HepG2 (cell line): ENCODE results near the gene SLC19A1. TPM values are rescaled to one million over a fixed set of nuclear protein-coding genes. Genes with fewer than 3 reads are reported as not detected.

Source experiments
- ZNF576 ChIP-seq: sonication (generic); formaldehyde crosslinking; IDR thresholded peaks from 2 replicates; pipeline ENCODE4 v1.4.0; 2020; ENCODE audit warnings: mild to moderate bottlenecking, missing genetic modification reagents
- ZNF737 ChIP-seq: sonication (generic); formaldehyde crosslinking; IDR thresholded peaks from 2 replicates; pipeline ENCODE4 v1.5.0; 2020; ENCODE audit warnings: missing genetic modification reagents, mild to moderate bottlenecking, borderline replicate concordance
- ZNF841 ChIP-seq: sonication (generic); formaldehyde crosslinking; IDR thresholded peaks from 2 replicates; pipeline ENCODE4 v1.8.1; 2023; ENCODE audit warnings: missing genetic modification reagents, borderline replicate concordance
- polyA plus RNA-seq, 8 experiments: library from polyadenylated mRNA; depleted of rRNA in 3 of 8; stranded (reverse) in 7 of 8; unstranded in 1 of 8; fragments of >200 nt; fragmentation: Illumina TruSeq in 4 of 8; extraction: Trizol in 4 of 8; gene quantifications; 2 replicates each; pipeline versions ENCODE4 v1.2.1 to v1.2.3, GENCODE V29; 2011 to 2016; ENCODE audit warnings: low read depth in 4 of 8, missing spikeins in 1 of 8, mixed read lengths in 1 of 8; ENCODE audit not compliant: insufficient read depth in 1 of 8
- total RNA-seq, 5 experiments: library from RNA; depleted of rRNA; stranded (reverse); fragments of >200 nt; fragmentation: Illumina TruSeq; extraction: Trizol; gene quantifications; 2 replicates each; pipeline ENCODE4 v1.2.3, GENCODE V29; 2016; ENCODE audit warnings: low read depth in 1 of 5
- TF ChIP-seq, protein P1 (sequence below): sonication (generic); formaldehyde crosslinking; IDR thresholded peaks from 2 replicates; pipeline ENCODE4 v1.5.0; 2020; ENCODE audit warnings: mild to moderate bottlenecking, missing genetic modification reagents, borderline replicate concordance

Gene SLC19A1
- total and polyA plus RNA-seq, 2 of the 13 experiments (the other 11 are each of a cell fraction or from before 2014, with no cell fraction given) = 21.8 to 23.0 TPM

- TF ChIP-seq, protein P1, sequence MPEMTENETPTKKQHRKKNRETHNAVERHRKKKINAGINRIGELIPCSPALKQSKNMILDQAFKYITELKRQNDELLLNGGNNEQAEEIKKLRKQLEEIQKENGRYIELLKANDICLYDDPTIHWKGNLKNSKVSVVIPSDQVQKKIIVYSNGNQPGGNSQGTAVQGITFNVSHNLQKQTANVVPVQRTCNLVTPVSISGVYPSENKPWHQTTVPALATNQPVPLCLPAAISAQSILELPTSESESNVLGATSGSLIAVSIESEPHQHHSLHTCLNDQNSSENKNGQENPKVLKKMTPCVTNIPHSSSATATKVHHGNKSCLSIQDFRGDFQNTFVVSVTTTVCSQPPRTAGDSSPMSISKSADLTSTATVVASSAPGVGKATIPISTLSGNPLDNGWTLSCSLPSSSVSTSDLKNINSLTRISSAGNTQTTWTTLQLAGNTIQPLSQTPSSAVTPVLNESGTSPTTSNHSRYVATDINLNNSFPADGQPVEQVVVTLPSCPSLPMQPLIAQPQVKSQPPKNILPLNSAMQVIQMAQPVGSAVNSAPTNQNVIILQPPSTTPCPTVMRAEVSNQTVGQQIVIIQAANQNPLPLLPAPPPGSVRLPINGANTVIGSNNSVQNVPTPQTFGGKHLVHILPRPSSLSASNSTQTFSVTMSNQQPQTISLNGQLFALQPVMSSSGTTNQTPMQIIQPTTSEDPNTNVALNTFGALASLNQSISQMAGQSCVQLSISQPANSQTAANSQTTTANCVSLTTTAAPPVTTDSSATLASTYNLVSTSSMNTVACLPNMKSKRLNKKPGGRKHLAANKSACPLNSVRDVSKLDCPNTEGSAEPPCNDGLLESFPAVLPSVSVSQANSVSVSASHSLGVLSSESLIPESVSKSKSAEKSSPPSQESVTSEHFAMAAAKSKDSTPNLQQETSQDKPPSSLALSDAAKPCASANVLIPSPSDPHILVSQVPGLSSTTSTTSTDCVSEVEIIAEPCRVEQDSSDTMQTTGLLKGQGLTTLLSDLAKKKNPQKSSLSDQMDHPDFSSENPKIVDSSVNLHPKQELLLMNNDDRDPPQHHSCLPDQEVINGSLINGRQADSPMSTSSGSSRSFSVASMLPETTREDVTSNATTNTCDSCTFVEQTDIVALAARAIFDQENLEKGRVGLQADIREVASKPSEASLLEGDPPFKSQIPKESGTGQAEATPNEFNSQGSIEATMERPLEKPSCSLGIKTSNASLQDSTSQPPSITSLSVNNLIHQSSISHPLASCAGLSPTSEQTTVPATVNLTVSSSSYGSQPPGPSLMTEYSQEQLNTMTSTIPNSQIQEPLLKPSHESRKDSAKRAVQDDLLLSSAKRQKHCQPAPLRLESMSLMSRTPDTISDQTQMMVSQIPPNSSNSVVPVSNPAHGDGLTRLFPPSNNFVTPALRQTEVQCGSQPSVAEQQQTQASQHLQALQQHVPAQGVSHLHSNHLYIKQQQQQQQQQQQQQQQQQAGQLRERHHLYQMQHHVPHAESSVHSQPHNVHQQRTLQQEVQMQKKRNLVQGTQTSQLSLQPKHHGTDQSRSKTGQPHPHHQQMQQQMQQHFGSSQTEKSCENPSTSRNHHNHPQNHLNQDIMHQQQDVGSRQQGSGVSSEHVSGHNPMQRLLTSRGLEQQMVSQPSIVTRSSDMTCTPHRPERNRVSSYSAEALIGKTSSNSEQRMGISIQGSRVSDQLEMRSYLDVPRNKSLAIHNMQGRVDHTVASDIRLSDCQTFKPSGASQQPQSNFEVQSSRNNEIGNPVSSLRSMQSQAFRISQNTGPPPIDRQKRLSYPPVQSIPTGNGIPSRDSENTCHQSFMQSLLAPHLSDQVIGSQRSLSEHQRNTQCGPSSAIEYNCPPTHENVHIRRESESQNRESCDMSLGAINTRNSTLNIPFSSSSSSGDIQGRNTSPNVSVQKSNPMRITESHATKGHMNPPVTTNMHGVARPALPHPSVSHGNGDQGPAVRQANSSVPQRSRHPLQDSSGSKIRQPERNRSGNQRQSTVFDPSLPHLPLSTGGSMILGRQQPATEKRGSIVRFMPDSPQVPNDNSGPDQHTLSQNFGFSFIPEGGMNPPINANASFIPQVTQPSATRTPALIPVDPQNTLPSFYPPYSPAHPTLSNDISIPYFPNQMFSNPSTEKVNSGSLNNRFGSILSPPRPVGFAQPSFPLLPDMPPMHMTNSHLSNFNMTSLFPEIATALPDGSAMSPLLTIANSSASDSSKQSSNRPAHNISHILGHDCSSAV (CRISPR knock-in tag) = no peak
- TF ChIP-seq ZNF737 (no peak), ZNF841 (CRISPR knock-in tag) (no peak), ZNF576 (no peak)
Observed at GRCh38 chr21:45580181-45580575, 37.9 kb upstream of the SLC19A1 start (continued).
